A549 (cell line): ENCODE results near the gene UNC13B. TPM values are rescaled to one million over a fixed set of nuclear protein-coding genes. Genes with fewer than 3 reads are reported as not detected.

Source experiments
- ATAC-seq, 2 experiments: fragments of 200-7000 bp in 1 of 2; fragments of >200 bp in 1 of 2; cut with Nextera tagmentation in 1 of 2; cut with Tn5 transposase in 1 of 2; 3 replicates each; pipeline versions ENCODE4 v1.8.0 to v1.9.1; 2018 to 2020; ENCODE audit warnings: mild to moderate bottlenecking in 1 of 2, moderate library complexity in 1 of 2
- CTCF ChIA-PET: fragments of 300-600 bp; sonication (Branson Sonifier 250); formaldehyde crosslinking; extraction: SDS; loops from one replicate; lab custom pipeline; 2021; ENCODE audit warnings: antibody characterized with exemption, inconsistent platforms; lab: Yijun Ruan, JAX
- POLR2A ChIA-PET: fragments of 350-600 bp; formaldehyde crosslinking; extraction: SDS; loops from one replicate; lab custom pipeline; 2021; ENCODE audit warnings: antibody characterized with exemption, inconsistent platforms; lab: Yijun Ruan, JAX
- DNase-seq, 2 experiments: peaks; one replicate each; pipeline versions ENCODE4 v3.0.0 to v3.0.0-alpha.2; 2011 to 2016; ENCODE audit warnings: low read depth in 1 of 2, low spot score in 1 of 2
- FAIRE-seq: peaks from 2 replicates; lab custom pipeline; 2011; peaks lifted over from hg19 to GRCh38; lab: Jason Lieb, UNC
- H3K27ac ChIP-seq, 2 experiments: fragments of >200 bp; sonication (Bioruptor Twin); formaldehyde crosslinking; 3 replicates each; pipeline ENCODE4 v1.5.1; 2016 to 2017
- H3K4me1 ChIP-seq: fragments of >200 bp; sonication (Bioruptor Twin); formaldehyde crosslinking; 3 replicates; pipeline ENCODE4 v1.6.1; 2016
- H3K4me2 ChIP-seq: fragments of >200 bp; sonication (Bioruptor Twin); formaldehyde crosslinking; 3 replicates; pipeline ENCODE4 v1.6.1; 2016
- H3K4me3 ChIP-seq: fragments of >200 bp; sonication (Bioruptor Twin); formaldehyde crosslinking; 3 replicates; pipeline ENCODE4 v1.5.1; 2016
- H3K9me3 ChIP-seq: fragments of >200 bp; sonication (Bioruptor Twin); formaldehyde crosslinking; 3 replicates; pipeline ENCODE4 v1.6.1; 2016
- BCL3 ChIP-seq: fragments of >200 bp; sonication (Bioruptor Twin); formaldehyde crosslinking; IDR thresholded peaks from 3 replicates; pipeline ENCODE4 v1.6.1; 2016
- CEBPB ChIP-seq, 2 experiments: fragments of >200 bp in 1 of 2; sonication (Bioruptor Twin) in 1 of 2; formaldehyde crosslinking in 1 of 2; IDR thresholded peaks; 2 replicates each; pipeline ENCODE4 v1.6.1; 2012 to 2016
- CHD4 ChIP-seq: fragments of 200-600 bp; sonication (generic); IDR thresholded peaks from 2 replicates; pipeline ENCODE4 v1.6.1; 2016; ENCODE audit warnings: antibody characterized with exemption, mild to moderate bottlenecking, borderline replicate concordance
- CTCF ChIP-seq: fragments of >200 bp; sonication (Bioruptor Twin); formaldehyde crosslinking; IDR thresholded peaks from 3 replicates; pipeline ENCODE4 v1.5.1; 2016
- EHMT2 ChIP-seq: fragments of 200-600 bp; sonication (generic); IDR thresholded peaks from 2 replicates; pipeline ENCODE4 v1.6.1; 2016; ENCODE audit warnings: antibody characterized with exemption, low read depth, mild to moderate bottlenecking, moderate library complexity
- ELK1 ChIP-seq: fragments of 150-350 bp; IDR thresholded peaks from 2 replicates; pipeline ENCODE4 v1.6.1; 2014; ENCODE audit warnings: low read depth, mild to moderate bottlenecking, low read length
- FOSL2 ChIP-seq, 2 experiments: fragments of 450-650 bp in 1 of 2; fragments of >200 bp in 1 of 2; sonication (Bioruptor Twin) in 1 of 2; formaldehyde crosslinking; IDR thresholded peaks; 2 replicates each; pipeline versions ENCODE4 v1.5.0 to v1.6.1; 2016 to 2020; ENCODE audit warnings: mild to moderate bottlenecking in 1 of 2, moderate library complexity in 1 of 2
- HDAC2 ChIP-seq: fragments of 200-600 bp; sonication (generic); IDR thresholded peaks from 2 replicates; pipeline ENCODE4 v1.6.1; 2016
- HEYL ChIP-seq: fragments of 250-450 bp; sonication (Bioruptor Pico); IDR thresholded peaks from 2 replicates; pipeline ENCODE4 v1.8.0; 2021; ENCODE audit warnings: mild to moderate bottlenecking, moderate library complexity
- HMGXB4 ChIP-seq: fragments of 250-450 bp; sonication (Bioruptor Pico); IDR thresholded peaks from 2 replicates; pipeline ENCODE4 v1.5.0; 2021; ENCODE audit warnings: mild to moderate bottlenecking, moderate library complexity, borderline replicate concordance
- HOXA7 ChIP-seq: fragments of 250-450 bp; sonication (Bioruptor Pico); IDR thresholded peaks from 2 replicates; pipeline ENCODE4 v1.5.0; 2020; ENCODE audit warnings: mild to moderate bottlenecking, moderate library complexity
- HOXB13 ChIP-seq: fragments of 250-450 bp; sonication (Bioruptor Pico); IDR thresholded peaks from 2 replicates; pipeline ENCODE4 v1.5.0; 2020; ENCODE audit warnings: low read depth, mild to moderate bottlenecking, moderate library complexity
- KDM1A ChIP-seq: fragments of 200-600 bp; sonication (generic); IDR thresholded peaks from 2 replicates; pipeline ENCODE4 v1.6.1; 2016; ENCODE audit warnings: low read depth, mild to moderate bottlenecking
- KDM5A ChIP-seq: fragments of 200-600 bp; sonication (generic); IDR thresholded peaks from 2 replicates; pipeline ENCODE4 v1.6.1; 2016; ENCODE audit warnings: antibody characterized with exemption, mild to moderate bottlenecking
- NPAS2 ChIP-seq: fragments of 250-450 bp; sonication (Bioruptor Pico); IDR thresholded peaks from 2 replicates; pipeline ENCODE4 v1.8.0; 2022; ENCODE audit warnings: mild to moderate bottlenecking, moderate library complexity, borderline replicate concordance
- PBX3 ChIP-seq: IDR thresholded peaks from 2 replicates; pipeline ENCODE4 v1.6.1; 2012
- POLR2A ChIP-seq: IDR thresholded peaks from 2 replicates; pipeline ENCODE4 v1.6.1; 2012; ENCODE audit warnings: mild to moderate bottlenecking, low read length
- POLR2AphosphoS2 ChIP-seq: conservative IDR thresholded peaks from 2 replicates; pipeline ENCODE4 v1.6.1; 2012; ENCODE audit warnings: low read length, improper control_type of control experiment, inconsistent platforms
- RAD21 ChIP-seq, 2 experiments: fragments of >200 bp in 1 of 2; sonication (Bioruptor Twin) in 1 of 2; formaldehyde crosslinking in 1 of 2; IDR thresholded peaks in 1 of 2; conservative IDR thresholded peaks in 1 of 2; 2 replicates in 1 of 2; 3 replicates in 1 of 2; pipeline ENCODE4 v1.6.1; 2012 to 2018; ENCODE audit warnings: inconsistent platforms in 1 of 2
- RCOR1 ChIP-seq: fragments of 150-350 bp; IDR thresholded peaks from 2 replicates; pipeline ENCODE4 v1.6.1; 2014; ENCODE audit warnings: antibody characterized with exemption, low read length, low read depth
- RNF2 ChIP-seq: fragments of 200-600 bp; sonication (generic); IDR thresholded peaks from 2 replicates; pipeline ENCODE4 v1.6.1; 2016; ENCODE audit warnings: low read depth, mild to moderate bottlenecking, antibody characterized with exemption, moderate library complexity, borderline replicate concordance
- SREBF2 ChIP-seq: fragments of 450-650 bp; IDR thresholded peaks from 2 replicates; pipeline ENCODE4 v1.6.1; 2014; ENCODE audit warnings: mild to moderate bottlenecking, moderate library complexity
- TFCP2L1 ChIP-seq: fragments of 250-450 bp; sonication (Bioruptor Pico); IDR thresholded peaks from 2 replicates; pipeline ENCODE4 v1.5.0; 2021; ENCODE audit warnings: mild to moderate bottlenecking
- ZSCAN20 ChIP-seq: fragments of 250-450 bp; sonication (Bioruptor Pico); IDR thresholded peaks from 2 replicates; pipeline ENCODE4 v1.8.0; 2022; ENCODE audit warnings: mild to moderate bottlenecking, moderate library complexity
- WGBS: methylation state at CpG from one replicate; pipeline ENCODE4 v1.1.6; 2017; ENCODE audit errors: missing lambda C conversion rate; 5-methylcytosine and 5-hydroxymethylcytosine counted together
- polyA plus RNA-seq, 4 experiments: library from polyadenylated mRNA; depleted of rRNA in 3 of 4; stranded (reverse); fragments of >200 nt; fragmentation: RNase III in 1 of 4; extraction: RNeasy Plus Mini Kit Qiagen cat#74134 plus additional on column Dnase treatment in 1 of 4; gene quantifications; 2 replicates in 3 of 4; 3 replicates in 1 of 4; pipeline ENCODE4 v1.2.3, GENCODE V29; 2011 to 2017

The UNC13B gene
- polyA plus RNA-seq, 2 of the 4 experiments (the other 2 are of a cell fraction), result 9.9 to 17.8 TPM

GRCh38 chr9:35385042-35385441, 223.2 kb downstream of the UNC13B start:
- DNase-seq (peak in 1 of 2 experiments; percentile 9), ATAC-seq (peak; percentile 47 to 56; a peak in 2 of 6 replicates), FAIRE-seq (no peak)
- TF ChIP-seq ZSCAN20 (CRISPR knock-in tag), result no peak
- TF ChIP-seq RAD21 (conservative IDR thresholded peaks at IDR 0.05 in 1 of 2, IDR thresholded peaks at IDR 0.05 in 1 of 2), result 0 out of 5 replicates have a peak, but pooled peaks of 1 of the 2 experiments have one; percentile 0
- no peak for TF ChIP-seq HMGXB4
- TF ChIP-seq HEYL (CRISPR knock-in tag), result no peak
- TF ChIP-seq TFCP2L1, result no peak
- TF ChIP-seq POLR2AphosphoS2, result no peak
- TF ChIP-seq POLR2A, result no peak
- TF ChIP-seq FOSL2 (IDR thresholded peaks at IDR 0.05), result no peak
- no peak for TF ChIP-seq FOSL2 (CRISPR knock-in tag; IDR thresholded peaks at IDR 0.05)
- TF ChIP-seq NPAS2 (CRISPR knock-in tag), result no peak
- TF ChIP-seq KDM5A, result no peak
- no peak for TF ChIP-seq EHMT2
- 0 out of 3 replicates have a peak, but pooled peaks have one; percentile 9 for TF ChIP-seq CTCF
- no peak for TF ChIP-seq KDM1A
- no peak for TF ChIP-seq HDAC2
- Histone ChIP-seq H3K4me3 (no peak overlapping the region), H3K4me1 (no peaks in the 10 kb centered on the region), H3K9me3 (no peaks in the 10 kb centered on the region), H3K27ac (no peak overlapping the region), H3K4me2 (no peak overlapping the region)
- 83% methylated on average over 2 of the region's 2 CpGs for WGBS
- CTCF ChIA-PET, result interaction anchor here (1.0 to 2.0 kb wide), 3 partner anchors 12 to 20 kb away, joined by 3 to 7 read pairs (median 4); no protein-coding TSS in a partner anchor
- POLR2A ChIA-PET, result no interaction called here

- whole genome bisulfite sequencing, result 93% methylated on average over 4 of the region's 4 CpGs
- Histone ChIP-seq H3K4me1 (no peaks in the 10 kb centered on the region), H3K4me3 (no peak overlapping the region), H3K4me2 (no peak overlapping the region), H3K27ac (no peak overlapping the region), H3K9me3 (no peaks in the 10 kb centered on the region)
- TF ChIP-seq CTCF (no peak), POLR2AphosphoS2 (no peak), HOXA7 (no peak), RCOR1 (no peak), KDM5A (no peak), CHD4 (no peak), SREBF2 (no peak), BCL3 (no peak), HEYL (CRISPR knock-in tag) (no peak), HOXB13 (CRISPR knock-in tag) (no peak), KDM1A (no peak), RAD21 (conservative IDR thresholded peaks at IDR 0.05 in 1 of 2, IDR thresholded peaks at IDR 0.05 in 1 of 2) (no peak), CEBPB (IDR thresholded peaks at IDR 0.05) (no peak), ELK1 (no peak), PBX3 (no peak), RNF2 (no peak)
- ChIA-PET CTCF (no interaction called here), POLR2A (no interaction called here)
- no peak for ATAC-seq
- FAIRE-seq, result no peak
- no peak for DNase-seq
Measured at GRCh38 chr9:35395076-35395705, 233.4 kb downstream of the UNC13B start.
